Left lung (tissue), 10 donors: ENCODE data around the gene CLMN. TPM values are rescaled to one million over a fixed set of nuclear protein-coding genes. Genes with fewer than 3 reads are reported as not detected.

ENCODE experiments used
- ATAC-seq: fragments of 200-7000 bp; cut with Tn5 transposase; one replicate; pipeline ENCODE4 v1.9.1; 2020; ENCODE audit warnings: moderate library complexity
- DNase-seq, 4 donors: peaks; one replicate each; pipeline ENCODE4 v3.0.0-alpha.2; 2013 to 2020
- H3K27ac ChIP-seq, 2 donors: fragments of 200-600 bp; sonication (generic) in 1 of 2; one replicate each; pipeline versions ENCODE4 v1.5.0 to v1.8.0; 2020 to 2021
- H3K27me3 ChIP-seq, 2 donors: fragments of 200-600 bp; sonication (generic) in 1 of 2; one replicate each; pipeline versions ENCODE4 v1.5.0 to v1.8.0; 2020 to 2021
- H3K36me3 ChIP-seq, 2 donors: fragments of 200-600 bp; sonication (generic) in 1 of 2; one replicate each; pipeline versions ENCODE4 v1.5.0 to v1.8.0; 2020 to 2021
- H3K4me1 ChIP-seq, 2 donors: fragments of 200-600 bp; one replicate each; pipeline ENCODE4 v1.8.0; 2021
- H3K4me3 ChIP-seq, 2 donors: fragments of 200-600 bp; sonication (generic) in 1 of 2; one replicate each; pipeline versions ENCODE4 v1.5.0 to v1.8.0; 2020 to 2021; ENCODE audit warnings: mild to moderate bottlenecking in 1 of 2
- H3K9me3 ChIP-seq, 2 donors: fragments of 200-600 bp; sonication (generic) in 1 of 2; one replicate each; pipeline versions ENCODE4 v1.5.0 to v1.8.0; 2020 to 2021
- intact Hi-C, 2 donors: fragments of 100-400 bp; cut with DNase I; formaldehyde crosslinking; loops; one replicate each; pipeline versions ENCODE4 v1.11.2 to v1.14.2; 2022
- polyA plus RNA-seq, 6 donors: library from polyadenylated mRNA; unstranded; fragments of 120-200 nt; gene quantifications; one replicate each; pipeline ENCODE4 v1.2.1, GENCODE V29; 2013; ENCODE audit not compliant: insufficient read length in 6 of 6
- total RNA-seq, 2 donors: library from RNA; stranded (reverse); fragmentation: NEBNext Ultra II Directional; extraction: Animal tissue kit (Norgen Biotek cat#: 25700); gene quantifications; one replicate each; pipeline ENCODE4 v1.2.1, GENCODE V29; 2021
- TF ChIP-seq, protein P1 (sequence below), 2 donors: fragments of 200-600 bp; sonication (generic) in 1 of 2; IDR thresholded peaks; one replicate each; pipeline versions ENCODE4 v1.5.0 to v1.8.0; 2021; ENCODE audit warnings: antibody characterized with exemption in 2 of 2
- donor health status: DM: no; HTN: yes; CAD: no.
- donor health status: DM: no; HTN: no; CAD: no.

Gene CLMN
- total and polyA plus RNA-seq, 8 donors: 10.3 to 30.0 (median 12.6) TPM

DNA sequence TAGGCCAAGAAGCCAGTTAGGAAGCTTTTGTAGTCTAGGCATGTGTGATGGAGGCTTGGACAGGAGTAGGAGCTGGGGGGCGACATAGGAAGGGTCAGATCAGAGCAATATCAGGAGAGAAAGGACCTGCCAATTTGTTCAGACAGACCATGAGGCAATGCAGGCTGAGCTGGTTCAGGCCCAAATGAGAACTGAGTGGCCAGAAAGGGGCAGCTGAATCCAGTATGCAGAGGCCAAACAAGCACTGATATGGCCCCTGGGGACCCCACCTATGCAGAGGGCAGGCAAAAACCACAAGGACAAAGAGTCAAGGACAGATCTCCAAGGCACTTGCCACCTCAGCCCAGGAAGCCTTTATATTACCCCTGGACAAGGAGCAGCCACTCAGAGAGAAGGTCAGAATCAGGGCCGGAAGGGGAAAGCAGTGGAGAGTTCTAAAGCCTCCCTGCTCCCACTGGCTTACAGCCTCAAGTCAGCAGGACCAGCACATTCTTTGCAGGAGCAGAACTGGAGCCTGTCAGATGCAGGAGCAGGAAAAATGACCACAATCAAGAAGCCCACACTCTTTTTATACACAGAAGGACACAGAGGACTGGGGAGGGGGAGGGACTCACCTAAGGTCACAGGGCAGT is 37.2 kb downstream of the CLMN start:
- TF ChIP-seq, protein P1, sequence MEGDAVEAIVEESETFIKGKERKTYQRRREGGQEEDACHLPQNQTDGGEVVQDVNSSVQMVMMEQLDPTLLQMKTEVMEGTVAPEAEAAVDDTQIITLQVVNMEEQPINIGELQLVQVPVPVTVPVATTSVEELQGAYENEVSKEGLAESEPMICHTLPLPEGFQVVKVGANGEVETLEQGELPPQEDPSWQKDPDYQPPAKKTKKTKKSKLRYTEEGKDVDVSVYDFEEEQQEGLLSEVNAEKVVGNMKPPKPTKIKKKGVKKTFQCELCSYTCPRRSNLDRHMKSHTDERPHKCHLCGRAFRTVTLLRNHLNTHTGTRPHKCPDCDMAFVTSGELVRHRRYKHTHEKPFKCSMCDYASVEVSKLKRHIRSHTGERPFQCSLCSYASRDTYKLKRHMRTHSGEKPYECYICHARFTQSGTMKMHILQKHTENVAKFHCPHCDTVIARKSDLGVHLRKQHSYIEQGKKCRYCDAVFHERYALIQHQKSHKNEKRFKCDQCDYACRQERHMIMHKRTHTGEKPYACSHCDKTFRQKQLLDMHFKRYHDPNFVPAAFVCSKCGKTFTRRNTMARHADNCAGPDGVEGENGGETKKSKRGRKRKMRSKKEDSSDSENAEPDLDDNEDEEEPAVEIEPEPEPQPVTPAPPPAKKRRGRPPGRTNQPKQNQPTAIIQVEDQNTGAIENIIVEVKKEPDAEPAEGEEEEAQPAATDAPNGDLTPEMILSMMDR (IDR thresholded peaks at IDR 0.05): no peak
- Histone ChIP-seq H3K36me3 (no peaks in the 10 kb centered on the region), H3K4me1 (no peaks in the 10 kb centered on the region), H3K27me3 (no peaks in the 10 kb centered on the region), H3K9me3 (no peaks in the 10 kb centered on the region), H3K4me3 (no peak overlapping the region), H3K27ac (no peak overlapping the region)
- ATAC-seq (no peak), DNase-seq (no peak)
- intact Hi-C loops: no loop called here

DNA sequence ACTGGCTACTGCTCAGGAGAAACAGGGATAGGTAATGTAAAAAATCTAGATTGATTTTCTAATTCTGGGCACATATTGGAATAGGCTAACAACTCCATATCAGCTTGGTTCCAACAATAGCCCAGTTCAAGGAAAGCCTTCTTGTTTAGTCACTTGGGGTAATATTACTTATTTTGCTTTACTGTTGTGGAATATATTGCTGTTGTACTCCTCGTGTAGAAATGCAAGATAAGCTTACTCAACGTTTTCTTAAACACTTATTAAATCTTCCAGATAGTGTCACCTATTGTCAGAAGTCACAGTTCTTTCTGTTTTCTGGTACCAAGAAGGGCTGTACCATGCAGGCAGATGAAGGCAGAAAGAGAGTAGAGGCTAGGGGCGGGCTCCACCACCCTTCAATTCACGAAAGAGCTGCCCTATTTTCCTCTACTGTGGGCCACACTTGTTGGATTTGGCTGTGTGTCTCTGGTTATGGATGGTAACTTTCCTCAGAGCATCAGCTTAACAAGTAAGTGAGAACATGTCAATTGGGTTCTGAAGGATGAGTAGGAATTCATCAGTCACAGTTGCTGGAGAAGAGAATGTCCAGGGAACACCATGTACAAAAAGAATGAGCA is 38.0 kb downstream of the CLMN start:
- Histone ChIP-seq H3K9me3 (no peaks in the 10 kb centered on the region), H3K27ac (no peak overlapping the region), H3K27me3 (no peaks in the 10 kb centered on the region), H3K4me1 (no peaks in the 10 kb centered on the region), H3K4me3 (no peak overlapping the region), H3K36me3 (no peaks in the 10 kb centered on the region)
- DNase-seq (no peak), ATAC-seq (no peak)
- intact Hi-C loops: no loop called here
- TF ChIP-seq, protein P1 (IDR thresholded peaks at IDR 0.05): no peak

DNA sequence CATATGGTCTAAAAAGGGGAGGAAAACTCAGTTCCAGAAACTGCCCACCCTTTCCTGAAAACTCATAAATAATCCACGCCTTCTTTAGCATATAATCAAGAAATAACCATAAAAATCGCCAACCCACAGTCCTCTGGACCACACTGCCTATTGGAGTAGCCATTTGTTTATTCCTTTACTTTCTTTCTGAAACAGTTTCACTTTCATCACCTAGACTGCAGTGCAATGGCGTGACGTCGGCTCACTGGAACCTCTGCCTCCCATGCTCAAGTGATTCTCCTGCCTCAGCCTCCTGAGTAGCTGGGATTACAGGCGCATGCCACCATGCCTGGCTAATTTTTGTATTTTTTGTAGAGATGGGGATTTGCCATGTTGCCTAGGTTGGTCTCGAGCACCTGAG is 44.2 kb downstream of the CLMN start:
- no peaks in the 10 kb centered on the region for H3K36me3 ChIP-seq
- H3K4me1 ChIP-seq: no peaks in the 10 kb centered on the region
- ATAC-seq (no peak), DNase-seq (no peak)
- no peak overlapping the region for H3K27ac ChIP-seq
- intact Hi-C loops: no loop called here
- TF ChIP-seq, protein P1 (IDR thresholded peaks at IDR 0.05): no peak
- H3K27me3 ChIP-seq: no peaks in the 10 kb centered on the region
- H3K4me3 ChIP-seq: no peak overlapping the region
- H3K9me3 ChIP-seq: no peaks in the 10 kb centered on the region

DNA sequence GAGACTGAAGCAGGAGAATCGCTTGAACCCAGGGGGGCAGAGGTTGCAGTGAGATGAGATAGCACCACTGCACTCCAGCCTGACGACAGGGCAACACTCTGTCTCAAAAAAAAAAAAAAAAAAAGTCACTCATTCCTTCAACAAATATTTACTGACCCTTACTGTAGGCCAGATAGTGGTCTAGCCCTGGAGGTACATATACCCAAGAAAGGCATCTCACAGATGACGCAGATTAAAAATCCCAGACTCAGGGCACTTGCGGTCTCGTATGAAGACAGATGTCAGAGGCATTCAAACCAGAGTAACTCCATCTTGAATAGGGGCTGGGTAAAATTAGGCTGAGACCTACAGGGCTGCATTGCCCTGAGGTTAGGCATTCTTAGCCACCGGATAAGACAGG is 44.8 kb downstream of the CLMN start:
- no peak overlapping the region for H3K27ac ChIP-seq
- H3K4me1 ChIP-seq: no peaks in the 10 kb centered on the region
- H3K36me3 ChIP-seq: no peaks in the 10 kb centered on the region
- TF ChIP-seq, protein P1 (IDR thresholded peaks at IDR 0.05): no peak
- DNase-seq: no peak
- no peak overlapping the region for H3K4me3 ChIP-seq
- no peaks in the 10 kb centered on the region for H3K27me3 ChIP-seq
- no peaks in the 10 kb centered on the region for H3K9me3 ChIP-seq
- no peak for ATAC-seq
- intact Hi-C loops: no loop called here

DNA sequence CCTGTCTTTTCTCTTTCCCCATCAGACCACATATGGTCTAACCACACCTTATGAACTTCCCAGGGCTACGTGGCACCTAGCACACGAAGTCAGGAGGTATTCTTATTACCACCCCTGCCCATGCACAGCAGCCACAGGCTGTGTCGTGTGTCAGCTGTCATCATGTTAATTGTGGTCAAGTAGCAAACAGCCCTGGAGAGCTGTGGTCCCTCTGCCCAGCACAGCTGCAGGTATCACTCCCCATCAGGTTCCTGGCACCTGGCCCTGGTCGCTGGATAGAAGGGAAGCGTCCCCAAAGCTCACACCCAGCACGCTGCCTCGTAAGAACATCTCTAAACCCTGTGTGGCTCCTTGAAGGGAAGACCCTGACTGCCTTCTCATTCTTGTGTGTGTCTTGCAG is 45.4 kb downstream of the CLMN start:
- no peaks in the 10 kb centered on the region for H3K36me3 ChIP-seq
- ATAC-seq: no peak
- no peak overlapping the region for H3K27ac ChIP-seq
- H3K4me1 ChIP-seq: no peaks in the 10 kb centered on the region
- no peak overlapping the region for H3K4me3 ChIP-seq
- no peak for DNase-seq
- intact Hi-C loops: no loop called here
- no peaks in the 10 kb centered on the region for H3K9me3 ChIP-seq
- TF ChIP-seq, protein P1 (IDR thresholded peaks at IDR 0.05): no peak
- H3K27me3 ChIP-seq: no peaks in the 10 kb centered on the region
